NCI-H82 (cell line): ENCODE data around the gene DNAJC1.
A peak's percentile ranks its signal among the peaks of the same experiment; 100 is the strongest.

Source experiments
- DNase-seq: peaks from one replicate; lab custom pipeline; 2025; lab: John Stamatoyannopoulos, UW

Gene DNAJC1

GRCh38 chr10:21758696-21759095, 244.8 kb downstream of the DNAJC1 start:
- DNase-seq = no peak

GRCh38 chr10:21758239-21758638, 245.3 kb downstream of the DNAJC1 start:
- no peak for DNase-seq

GRCh38 chr10:21757185-21757901, 246.2 kb downstream of the DNAJC1 start:
- DNase-seq = no peak

GRCh38 chr10:21756707-21757106, 246.8 kb downstream of the DNAJC1 start:
- DNase-seq = no peak

DNA sequence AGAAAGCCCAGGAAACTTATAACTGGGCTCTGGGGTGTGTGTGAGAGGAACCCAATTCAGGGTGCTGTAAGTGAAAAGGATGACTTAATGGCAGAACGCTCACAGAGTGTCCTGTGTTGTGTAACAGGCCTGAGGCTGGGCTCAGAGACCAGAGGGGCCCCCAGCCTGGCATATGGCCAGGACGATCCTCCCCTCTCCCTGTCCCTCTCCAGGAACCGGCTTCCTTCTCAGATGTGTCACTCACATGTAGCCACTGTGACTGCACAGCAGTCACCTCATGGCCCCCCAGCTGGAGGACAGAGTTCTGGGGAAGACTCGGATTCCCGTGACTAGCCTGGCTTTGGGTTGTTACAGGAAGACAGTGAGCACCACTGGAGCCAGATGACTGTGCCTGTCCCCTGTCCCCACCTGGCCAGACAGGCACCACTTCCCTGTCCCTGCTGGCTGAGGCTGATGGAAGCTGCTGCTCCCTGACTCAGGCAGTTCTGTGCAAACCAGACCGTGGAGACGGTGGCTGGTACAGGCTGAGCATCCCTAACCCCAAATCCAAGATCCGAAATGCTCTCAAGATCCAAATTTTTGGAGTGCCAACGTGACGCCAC, 249.0 kb downstream of the DNAJC1 start:
- DNase-seq = peak; percentile 46

DNA sequence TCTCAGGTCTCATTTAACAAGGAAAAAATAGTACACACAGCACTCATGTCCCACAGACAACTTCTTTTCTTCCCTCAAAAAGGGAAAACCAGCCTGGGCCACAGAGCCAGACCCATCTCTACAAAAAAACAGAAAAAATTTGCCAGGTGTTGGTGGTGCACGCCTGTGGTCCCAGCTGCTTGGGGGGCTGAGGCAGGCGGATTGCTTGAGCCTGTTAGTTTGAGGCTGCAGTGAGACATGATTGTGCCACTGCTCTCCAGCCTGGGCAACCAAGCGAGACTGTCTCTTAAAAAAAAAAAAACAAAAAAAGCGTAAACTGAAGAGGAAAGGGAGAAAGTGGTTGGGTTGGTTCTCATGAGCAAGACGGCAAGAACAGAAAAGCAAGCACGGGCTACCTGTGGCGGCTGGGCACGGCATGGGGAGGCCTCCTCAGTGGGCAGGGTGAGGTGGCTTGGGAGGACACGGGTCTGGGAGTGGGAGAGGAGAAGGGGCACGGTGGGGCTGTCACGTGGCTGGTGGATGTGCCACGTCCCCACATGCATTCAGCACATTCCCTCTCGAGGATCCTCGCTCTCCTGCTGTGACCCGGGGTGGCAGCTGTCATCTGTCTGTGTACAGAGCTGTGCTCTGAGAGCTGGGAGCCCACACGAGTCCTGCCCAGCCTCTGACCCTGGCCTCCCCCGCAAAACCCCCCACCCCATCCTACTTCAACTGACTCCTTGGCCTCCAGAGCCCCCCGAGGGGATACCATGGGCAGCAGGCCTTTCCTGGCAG, 249.8 kb downstream of the DNAJC1 start:
- peak; percentile 4 for DNase-seq

- DNase-seq = peak; percentile 70
Measured at GRCh38 chr10:21751341-21752310, 251.9 kb downstream of the DNAJC1 start.

DNA sequence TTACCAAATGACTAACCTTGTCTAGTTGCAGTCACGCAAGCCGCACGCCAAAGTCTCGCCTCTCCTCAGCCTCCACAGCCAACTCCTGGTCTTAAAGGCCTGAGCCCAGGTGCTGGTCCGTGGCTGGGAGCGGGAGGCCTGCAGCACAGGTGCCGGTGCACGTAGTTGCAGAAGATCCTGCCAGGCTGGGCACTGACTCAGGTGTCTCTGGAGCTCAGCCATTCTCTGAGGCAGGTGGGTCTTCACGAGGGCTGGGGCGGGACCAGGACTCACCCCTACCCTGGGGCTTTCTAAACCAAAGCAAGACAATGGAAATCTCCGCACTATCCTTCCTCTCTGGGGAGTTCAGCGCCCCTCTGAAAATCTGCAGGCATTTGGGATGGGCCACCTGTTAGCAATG, 253.1 kb downstream of the DNAJC1 start:
- DNase-seq = peak; percentile 35

DNA sequence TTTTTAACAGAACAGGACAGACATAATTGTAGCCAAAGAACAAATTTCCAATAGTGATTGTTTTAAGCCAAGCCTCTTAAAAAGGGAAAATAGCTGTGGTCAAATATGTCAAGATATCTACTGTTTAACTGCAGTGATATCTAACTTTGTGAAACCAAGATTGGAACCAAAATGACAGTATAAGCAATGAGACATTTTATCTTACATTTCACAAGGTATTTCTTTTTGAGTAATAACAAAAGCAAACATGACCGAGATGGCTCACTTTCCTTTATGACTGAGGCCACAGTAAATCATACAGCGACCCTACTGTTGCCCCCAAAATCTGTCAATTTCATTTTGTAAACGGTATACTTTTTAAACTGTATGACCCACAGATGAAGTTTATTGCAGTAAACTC, 253.7 kb downstream of the DNAJC1 start:
- DNase-seq = no peak

DNA sequence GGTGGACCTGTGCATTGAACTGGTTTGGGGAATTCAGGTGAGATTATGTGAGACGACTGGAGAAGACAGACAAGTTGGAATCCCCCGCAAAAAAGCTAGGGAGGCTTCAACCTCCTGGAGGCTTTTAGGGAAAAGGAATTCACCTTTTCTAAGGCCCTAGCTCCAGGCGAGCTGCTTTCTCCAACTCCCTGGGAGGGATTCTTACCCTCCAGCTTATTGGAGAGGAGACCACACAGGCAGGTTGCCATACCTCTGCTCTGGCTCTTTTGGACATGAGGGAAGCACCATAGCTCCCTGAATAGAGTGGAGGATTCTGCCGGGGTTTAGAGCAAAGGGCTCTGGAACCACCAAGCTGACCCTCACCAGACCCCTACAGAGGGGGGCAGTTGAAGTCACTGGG, 255.7 kb downstream of the DNAJC1 start:
- DNase-seq = no peak

DNA sequence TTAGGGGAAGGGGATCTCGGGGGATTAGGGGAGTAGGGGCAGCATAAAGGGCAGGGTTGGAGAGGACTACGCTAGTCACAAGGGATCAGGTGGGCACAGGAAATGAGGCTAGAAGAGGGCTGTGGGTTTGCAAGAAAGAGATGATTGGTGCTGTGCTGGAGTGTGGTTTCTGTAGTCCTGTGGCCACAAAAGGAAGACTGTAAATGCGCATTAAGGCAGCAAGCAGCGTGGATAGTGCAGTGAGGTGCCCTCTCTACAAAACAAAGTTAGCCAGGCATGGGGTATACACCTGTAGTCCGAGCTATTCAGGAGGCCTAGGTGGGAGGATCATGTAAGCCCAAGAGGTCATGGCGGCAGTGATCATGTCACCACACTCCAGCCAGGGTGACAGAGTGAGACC, 257.4 kb downstream of the DNAJC1 start:
- DNase-seq = no peak

DNA sequence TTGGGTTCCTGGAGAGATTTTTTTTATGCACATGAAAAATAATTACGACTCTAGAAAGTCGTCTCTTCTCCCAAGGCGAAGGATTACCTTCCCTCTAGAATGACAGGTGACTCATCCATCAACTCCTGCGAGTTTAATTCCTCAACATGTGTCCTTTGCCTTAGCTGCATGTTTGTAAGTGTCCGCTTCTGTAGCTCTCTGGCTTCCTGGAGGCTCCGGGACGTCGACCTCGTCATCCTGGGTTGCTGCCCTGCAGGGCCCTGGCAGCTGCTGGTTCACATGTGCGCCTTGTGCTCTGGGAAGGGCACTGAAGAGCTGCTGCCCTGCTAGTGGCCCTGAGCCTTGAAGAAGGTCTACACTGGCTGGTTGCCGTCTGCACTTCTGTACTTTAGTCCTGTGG, 259.3 kb downstream of the DNAJC1 start:
- DNase-seq = no peak

- no peak for DNase-seq
Measured at GRCh38 chr10:21742740-21743412, 260.7 kb downstream of the DNAJC1 start.

DNA sequence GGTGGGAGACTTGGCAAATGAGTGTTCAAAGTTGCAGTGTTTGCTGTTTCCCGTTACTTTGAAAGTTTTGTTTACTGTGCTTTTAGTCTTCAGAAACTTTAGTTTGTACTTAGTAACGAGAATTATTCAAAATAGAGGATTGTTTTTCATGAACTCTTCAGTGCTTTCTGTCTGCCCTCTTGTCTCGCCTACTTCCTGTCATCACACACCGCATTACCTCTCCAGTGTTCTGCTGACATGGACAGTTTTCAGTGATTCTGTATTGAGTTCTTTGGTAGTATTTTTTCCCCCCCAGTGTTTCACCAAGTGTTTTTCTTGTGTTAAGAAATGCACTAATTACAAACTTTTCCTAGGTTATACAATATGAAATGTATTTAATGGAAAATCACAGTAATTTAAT, 262.5 kb downstream of the DNAJC1 start:
- no peak for DNase-seq

DNA sequence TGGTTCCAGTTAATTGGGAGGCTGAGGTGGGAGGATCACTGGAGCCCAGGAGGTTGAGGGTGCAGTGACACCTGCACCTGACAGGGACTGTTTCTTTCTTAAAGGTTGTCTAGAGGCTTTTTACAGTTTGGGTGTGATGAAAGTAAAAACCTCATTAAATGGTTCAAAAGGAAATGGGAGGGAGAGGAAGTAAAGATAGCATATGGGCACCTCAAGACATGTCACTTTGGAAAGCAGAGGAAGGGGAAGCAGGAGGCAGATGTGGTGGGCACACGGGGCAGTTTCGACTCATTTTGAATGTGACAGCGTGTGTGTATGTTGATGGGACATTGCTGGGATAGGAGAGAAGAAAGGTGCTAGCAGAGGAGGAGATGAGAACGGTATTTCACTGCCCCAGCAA, 266.4 kb downstream of the DNAJC1 start:
- no peak for DNase-seq

DNA sequence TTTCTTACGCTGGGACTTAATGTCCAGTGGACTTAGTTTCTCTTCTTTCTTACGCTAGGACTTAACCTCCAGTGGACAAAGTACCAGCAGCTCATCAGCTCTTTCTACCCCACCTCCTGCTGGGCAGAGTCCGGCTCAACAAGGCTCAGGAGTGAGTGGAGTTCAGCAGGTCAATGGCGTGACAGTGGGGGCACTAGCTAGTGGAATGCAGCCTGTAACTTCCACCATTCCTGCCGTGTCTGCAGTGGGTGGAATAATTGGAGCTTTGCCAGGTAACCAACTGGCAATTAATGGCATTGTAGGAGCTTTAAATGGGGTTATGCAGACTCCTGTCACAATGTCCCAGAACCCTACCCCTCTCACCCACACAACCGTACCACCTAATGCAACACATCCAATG, 269.8 kb downstream of the DNAJC1 start:
- peak; percentile 47 for DNase-seq

DNA sequence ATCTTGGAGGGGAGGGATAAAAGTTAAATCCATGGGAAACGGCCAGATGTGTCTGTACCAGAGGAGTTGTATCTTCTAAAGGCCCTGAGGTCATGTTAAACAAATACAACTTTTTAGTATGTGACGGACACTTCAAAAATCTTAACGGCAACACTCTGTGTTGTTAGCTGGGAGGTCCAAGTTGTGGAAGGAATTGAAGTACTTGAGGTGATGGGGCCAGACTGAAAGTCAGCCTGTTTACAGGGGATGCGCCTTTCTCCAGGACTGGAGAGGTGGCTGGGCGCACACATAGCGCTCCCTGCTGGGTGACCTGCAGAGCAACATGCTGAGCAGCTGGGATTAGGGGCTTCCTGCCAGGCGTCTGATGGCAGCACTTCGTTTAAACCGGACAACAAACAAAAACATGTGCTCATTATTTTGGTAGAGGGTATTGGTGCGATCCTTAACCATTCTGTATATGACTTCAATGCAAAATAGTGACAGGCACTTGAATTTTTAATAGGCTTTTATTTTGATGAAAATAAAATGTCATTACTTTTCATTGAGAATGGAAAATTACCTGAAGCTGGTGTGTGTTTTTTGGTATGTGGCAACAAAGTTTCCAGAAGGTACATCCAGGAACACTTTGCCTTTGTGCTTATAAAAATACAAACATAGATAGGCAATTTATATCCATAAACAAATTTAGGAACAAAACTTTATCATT, 271.3 kb downstream of the DNAJC1 start:
- peak; percentile 90 for DNase-seq

- peak; percentile 30 for DNase-seq
Measured at GRCh38 chr10:21728618-21729017, 274.9 kb downstream of the DNAJC1 start.

DNA sequence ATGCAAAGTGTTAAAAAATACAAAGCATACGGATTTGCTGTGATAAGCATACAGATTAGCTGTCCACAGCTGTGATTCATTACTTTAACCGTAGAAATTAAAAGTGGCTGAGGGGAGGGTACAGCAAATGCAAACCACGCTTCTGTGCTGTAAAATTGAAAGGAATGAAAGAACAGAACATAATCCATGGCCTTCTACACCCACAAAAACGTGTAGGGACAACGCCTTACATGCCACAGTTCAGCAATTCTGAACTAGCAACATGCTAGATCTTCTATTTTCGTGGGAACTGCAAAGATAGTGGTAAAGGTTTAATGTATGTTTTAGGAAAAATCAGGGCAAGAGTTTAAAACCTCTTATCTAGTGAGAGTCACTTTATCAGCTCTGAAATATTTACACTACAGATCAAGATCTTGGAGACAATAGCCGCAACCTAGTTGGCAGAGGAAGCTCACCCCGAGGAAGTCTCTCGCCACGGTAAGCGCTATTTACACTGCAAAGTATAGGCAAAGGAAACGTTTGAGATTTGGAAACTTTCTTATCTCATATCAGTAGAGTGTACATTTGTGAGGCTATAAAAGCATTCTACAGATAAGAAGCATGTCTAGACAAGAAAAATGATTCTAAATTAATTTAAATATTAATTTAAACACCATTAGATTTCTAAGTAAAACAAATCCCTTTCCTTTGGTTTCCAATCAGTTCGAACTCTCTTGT, 275.9 kb downstream of the DNAJC1 start:
- DNase-seq = peak; percentile 74

DNA sequence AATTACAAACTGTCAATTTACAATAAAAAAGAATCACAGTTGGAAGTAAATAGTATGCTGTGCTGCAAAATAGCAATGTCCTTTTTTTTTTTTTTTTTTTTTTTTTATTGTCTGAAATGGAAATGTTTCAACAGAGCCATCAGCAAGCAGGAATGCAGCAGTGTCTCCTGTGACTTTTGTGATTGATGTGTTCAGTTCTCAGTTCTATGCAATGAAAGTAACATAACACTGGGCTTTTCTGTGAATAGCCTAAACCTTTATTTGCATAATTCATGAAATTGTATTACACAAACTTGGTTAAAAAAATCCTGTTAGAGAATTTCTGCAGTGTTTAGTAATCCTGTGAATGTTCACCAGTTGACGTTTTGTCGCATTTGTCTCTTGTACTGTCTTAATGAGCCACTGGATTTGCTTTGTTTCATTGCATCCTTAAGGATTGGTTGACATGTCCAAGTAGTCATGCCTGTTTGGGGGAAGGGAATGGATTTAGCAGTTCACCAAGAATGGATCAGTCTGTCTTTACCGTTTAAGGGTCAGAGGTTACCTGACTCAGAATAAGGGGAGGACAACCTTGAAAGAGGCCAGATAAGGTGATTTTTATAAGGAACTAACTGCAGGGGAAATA, 276.8 kb downstream of the DNAJC1 start:
- DNase-seq = peak; percentile 81
